CD4-positive, alpha-beta T cell treated with Interleukin-6 for 4 hours (primary cell): ENCODE measurements around the gene SATB2.

Experiments used
- DNase-seq: peaks from one replicate; pipeline ENCODE4 v3.0.0-alpha.2; 2020; ENCODE audit warnings: mixed read lengths

SATB2 gene

DNA sequence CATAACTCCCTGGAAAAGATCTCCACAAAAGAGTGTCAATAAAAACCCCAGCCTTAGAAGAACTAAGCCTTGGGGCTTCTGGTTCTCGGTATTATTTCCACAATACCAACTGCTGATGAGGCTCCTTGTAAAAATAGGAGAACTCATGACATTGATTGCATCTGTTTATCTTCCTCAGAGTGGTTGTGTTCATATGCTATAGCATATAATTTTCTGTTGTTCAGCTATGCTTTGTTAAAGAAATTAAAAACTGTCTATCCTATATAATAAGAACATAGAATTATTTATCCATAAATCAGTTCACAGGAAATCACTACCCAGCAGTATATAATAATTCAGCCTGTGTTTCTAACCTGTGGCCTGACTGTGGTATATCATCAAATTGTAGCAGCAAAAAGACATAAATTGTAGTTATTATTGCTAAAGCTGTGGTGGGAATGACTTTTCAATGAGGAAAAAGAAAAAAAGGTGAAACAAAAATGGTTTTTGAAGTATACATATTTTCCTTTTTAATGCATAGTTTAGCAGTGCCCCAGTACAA is 68.9 kb downstream of the SATB2 start:
- DNase-seq, result no peak

DNA sequence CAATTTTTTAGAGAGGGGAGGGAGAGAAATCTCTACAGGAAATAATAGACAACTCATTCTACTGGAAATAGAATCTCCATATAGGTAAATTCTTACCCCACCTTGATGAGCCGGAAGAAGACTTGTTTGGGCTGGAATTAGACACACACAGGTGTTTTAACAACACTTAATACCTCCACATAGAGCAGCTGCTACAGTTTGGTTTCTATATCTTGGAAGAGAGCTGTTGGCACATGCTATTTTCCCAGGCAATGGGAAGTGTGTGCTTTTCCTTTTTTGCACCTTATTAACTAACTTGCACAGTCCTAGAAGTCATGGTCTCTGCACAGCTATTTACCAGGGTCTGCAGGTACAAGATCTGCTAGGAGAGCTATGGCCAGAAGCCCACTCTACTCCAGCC is 73.7 kb downstream of the SATB2 start:
- DNase-seq, result no peak

DNA sequence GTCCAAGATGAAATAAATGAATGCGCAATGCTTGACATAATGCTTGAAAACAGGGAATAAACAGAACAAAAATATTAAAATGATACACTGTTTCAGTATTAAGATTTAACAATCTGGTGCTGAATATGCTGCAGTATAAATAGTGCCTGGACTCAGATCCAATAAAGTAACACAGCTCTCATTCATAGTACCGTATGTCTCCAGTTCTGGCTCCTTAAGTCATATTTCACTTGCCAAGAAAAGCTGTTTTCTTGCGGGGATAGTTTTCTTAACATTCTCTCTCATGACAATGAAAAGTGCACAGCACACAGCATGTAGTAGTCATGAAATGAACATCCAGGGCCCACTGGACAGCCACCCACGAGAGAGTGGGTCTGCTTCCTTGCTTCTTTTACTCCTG is 74.7 kb downstream of the SATB2 start:
- no peak for DNase-seq

DNA sequence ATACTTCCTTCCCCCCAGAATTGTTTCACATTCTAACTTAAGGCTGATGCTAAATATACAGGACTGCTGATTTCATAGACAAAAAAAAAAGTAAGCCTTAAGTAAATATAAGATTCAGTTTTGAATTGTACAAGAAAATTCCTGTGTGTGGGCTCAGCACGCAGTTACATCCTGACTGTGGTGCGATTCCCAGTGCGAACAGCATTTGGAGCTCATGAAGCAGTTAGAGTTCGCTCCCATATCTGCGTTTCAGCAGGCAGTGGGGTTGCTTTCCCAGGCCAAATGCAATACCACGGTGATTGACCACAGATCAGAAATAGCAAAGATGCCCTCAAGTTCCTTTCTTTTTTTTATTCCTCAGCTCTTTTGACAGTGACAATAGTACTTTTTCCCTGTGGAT is 75.6 kb downstream of the SATB2 start:
- no peak for DNase-seq

DNA sequence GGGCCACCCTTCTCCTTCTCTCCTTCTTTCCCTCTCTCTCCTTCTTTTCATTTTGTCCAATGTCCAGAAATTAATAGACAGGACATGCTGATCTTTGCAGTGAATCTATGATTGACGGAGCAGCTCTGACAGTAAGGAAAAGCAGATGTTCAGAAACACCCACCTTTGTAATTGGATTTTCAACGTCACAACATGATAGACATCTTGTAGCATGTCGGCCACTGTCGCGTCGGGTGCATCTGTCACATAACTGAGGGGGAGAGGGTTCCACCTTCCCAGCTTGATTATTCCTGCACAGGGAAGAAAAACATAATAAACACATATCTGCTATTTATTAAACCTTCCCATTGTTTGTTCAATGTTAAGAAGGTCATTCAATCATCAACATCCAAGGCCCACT is 76.2 kb downstream of the SATB2 start:
- no peak for DNase-seq

DNA sequence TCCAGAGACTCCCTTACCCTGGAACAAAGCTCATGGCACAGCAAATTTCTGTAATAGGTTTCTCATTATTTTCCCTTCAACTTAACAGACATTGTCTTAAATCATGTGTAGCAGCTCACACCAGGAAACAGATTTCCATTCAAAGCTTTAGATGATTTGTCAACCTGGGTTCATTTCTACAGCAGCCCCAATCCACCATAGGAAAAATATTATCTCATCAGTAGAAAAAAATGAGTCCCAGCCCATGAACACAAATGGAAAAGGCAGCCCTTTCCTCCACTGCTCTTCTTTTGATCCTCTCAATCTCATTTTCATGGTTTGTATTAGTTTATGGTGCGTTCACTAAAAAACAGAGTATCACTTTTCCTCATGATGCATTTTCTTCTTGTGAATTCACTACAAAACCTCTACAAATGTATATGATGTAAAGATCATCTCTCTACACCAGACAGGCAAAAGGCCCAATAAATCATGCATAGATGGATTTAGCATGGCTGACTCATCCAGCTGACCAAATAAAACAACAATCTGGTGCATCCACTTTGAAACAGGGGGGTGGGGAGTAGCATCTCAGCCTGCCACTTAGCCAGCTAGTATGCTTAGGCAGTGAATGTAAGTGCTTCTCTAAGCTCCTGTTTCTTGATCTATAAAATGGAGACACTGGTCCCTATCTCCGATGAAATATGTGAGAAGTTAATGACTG is 78.6 kb downstream of the SATB2 start:
- DNase-seq, result no peak

DNA sequence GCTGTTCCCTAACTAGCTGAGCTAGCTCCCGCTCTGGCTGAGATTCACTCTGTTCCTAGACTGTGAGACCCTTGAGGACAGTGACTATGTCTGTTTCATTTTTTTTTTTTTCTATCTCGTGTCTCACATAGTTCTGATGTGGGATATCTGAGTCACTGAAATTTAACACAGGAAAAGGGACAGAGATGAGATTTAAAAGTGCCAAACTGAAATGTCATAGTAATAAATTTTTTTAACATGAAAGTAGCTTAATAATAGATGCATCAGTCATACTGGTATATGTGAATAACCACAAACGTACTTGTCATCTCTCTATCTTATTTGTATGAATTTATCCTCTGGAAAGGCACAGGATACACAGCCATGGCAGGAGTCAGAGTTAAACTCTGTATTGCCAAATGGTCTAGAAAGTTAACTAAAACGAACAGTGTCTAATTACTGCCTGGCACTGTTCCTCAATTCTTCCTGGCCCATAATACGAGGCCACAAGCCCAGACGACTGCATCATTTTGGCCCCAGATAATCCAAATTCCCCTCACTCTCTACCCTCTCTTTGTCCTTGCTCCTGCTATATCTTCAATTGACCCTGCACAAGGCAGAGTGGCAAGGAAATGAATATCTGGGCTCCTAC is 87.5 kb downstream of the SATB2 start:
- DNase-seq, result no peak

DNA sequence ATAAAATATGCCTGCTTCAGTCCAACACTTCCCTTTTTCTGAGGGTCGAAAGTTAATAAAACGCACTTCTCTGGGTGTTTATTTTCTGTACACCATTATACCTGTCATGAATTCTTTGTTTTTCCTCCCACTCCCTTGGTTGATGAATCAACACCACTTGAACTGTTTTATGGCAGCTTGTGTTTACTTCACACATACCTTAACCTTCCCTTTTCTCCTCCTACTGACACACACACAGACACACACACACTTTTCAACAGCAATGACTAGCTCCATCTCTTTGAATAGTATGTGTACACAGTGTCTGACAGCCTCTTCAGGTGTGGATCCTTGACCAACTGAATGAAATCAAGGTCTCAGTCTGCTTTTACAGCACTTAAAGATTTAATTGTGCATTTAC is 91.3 kb downstream of the SATB2 start:
- no peak for DNase-seq

DNA sequence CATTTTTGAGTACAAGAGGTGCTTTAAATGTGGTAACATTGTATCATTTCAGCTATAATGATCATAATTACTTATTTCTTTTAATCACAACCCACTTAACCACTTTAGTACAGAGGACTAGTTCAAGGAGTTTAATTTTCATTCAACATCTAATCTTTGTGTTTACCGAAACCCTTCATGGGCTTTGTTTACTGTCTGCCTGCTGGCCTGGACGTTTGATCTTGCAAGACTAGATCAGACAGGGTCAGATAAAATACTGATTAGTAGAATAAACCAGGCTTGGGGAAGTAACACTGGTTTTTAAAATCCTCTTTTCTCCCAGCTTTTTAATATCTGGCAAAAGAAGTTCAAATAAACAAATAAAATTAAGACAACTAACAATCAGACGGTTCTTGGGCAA is 93.6 kb downstream of the SATB2 start:
- DNase-seq, result no peak

DNA sequence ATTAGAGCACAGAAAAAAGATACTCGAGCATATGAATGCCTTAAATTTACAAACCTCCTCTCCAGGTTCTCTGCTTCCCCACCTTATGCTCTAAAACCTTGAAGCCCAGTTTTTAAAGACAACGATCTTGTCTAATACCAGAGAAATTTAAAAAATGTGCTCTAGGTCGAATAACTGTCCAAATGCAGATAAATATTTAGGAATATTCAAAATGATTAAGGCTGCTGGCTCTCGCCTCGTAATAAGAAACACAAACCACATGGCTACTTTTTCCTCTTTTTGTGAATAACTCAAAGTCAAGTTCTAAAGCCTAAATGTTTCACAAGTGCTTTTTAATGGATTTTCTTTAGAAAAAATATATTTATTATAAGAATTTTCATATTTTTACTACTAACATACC is 101.3 kb downstream of the SATB2 start:
- DNase-seq, result no peak

DNA sequence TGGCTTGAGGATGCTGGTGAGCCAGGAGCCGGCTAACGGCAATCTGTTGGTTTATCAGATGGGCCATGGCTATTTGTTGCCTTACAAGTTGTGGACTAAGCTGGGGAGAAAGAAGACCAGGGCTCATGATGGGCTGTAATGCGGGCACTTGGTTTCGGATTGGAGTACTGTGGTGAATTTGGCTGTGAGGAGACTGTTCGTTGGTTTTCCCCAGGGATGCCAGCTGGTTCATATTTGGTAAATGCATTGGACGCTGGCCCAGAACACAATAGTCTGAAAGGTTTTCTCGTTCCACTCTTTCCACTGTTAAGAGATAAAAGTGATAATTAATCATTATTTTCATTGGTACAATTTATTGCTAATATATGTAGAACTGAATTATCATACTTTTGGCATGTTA is 108.9 kb downstream of the SATB2 start:
- DNase-seq, result no peak

DNA sequence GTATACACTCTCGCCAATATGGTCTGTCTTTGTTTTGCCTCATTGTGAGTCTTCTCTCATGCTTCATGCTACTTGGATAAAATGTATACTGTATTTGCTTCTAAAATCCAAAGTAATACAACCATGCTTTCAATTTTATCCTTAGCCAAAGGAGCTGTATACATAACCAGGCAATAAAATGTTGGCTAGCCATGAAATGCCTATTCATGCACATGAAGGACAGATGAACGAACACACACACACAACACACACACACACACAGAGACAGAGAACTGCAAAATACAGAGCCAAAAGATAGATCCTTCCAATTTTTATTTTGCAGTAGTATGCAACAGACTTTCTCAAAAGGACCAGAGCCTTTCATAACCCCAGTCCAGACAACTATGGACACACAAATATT is 113.7 kb downstream of the SATB2 start:
- DNase-seq, result no peak

DNA sequence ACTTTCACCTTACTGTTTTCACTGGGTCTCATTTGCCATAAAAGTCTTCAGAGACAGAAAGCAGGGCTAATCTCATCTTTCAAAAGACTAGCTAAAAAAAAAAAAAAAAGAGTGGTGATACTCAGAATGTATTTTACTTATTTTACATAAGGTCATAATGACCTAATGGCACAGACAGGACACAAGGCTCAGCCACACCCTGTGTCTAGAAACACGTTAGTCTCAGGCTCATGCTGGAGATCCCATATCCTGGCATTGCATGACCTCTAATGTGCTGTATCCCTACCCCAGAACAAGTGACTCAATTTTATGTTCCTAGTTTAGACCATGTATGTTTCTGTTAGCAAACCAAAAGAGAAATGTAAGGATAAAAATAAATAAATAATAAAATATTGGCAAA is 115.4 kb downstream of the SATB2 start:
- no peak for DNase-seq

DNA sequence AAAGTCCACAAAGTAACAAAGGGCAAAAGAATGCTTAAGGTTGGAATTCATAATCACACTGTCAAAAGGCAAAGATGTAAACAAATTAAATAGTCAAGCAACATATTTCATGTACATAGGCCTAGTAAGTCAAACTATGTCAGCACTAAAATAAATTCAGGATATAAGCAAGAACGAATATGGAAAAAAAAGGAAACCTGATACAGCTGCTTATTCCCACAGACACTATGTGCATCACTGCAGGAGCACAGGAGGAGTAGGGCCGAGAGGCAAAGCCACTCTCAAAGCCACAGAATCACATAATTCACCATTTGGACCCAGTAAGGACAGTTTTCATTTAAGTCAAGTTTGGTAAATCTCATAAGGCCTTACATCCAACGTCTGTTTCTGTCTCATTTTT is 116.6 kb downstream of the SATB2 start:
- no peak for DNase-seq

DNA sequence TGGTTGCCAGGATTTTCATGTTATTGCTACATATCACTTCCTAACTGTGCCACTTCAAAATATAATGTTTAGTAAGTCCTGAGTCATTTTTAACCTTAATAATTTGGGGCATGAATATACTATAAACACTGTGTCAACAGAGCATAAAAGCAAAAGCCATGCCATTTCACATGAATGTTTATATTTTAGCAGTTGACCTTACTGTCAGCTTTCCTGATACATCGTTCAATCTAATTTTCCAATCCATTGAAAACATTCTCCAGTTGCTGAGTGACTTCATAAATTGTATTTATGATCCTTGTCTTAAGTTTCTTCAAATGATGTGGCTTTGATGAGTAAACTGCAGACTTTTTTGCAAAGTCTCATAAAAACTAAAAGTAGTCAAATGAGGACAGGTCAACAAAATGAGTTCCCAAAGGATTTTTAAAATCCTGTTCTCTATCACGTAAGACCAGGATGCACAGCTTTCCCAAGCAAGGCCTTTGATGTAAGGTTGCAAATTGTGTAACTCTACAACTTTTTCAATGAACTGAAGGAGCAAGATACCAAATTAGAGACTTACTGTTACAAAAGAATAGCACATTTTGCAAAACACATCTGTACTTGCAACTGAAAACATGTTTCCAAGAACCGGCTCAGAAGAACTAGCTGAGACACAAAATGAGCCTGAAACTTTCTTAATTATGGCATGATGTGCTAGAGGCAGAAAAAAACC is 117.7 kb downstream of the SATB2 start:
- DNase-seq, result no peak

DNA sequence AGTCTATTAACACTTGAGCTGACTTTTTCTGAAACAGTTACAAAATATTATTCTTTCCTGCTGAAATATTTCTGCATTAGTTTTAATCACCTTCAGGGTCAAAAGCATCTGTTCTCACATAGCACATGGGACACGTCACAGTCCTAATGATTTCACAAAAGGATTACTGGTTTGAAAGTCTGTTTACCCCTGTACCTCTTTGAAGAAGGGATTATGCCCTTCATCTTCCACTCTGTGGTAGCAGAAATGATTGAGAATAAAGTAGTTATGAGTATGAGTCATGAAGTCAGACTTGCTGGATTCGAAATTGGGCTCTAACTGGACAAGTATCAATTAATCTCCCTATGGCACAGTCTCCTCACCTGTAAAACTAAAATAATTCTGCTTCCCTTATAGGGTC is 121.2 kb downstream of the SATB2 start:
- DNase-seq, result no peak

DNA sequence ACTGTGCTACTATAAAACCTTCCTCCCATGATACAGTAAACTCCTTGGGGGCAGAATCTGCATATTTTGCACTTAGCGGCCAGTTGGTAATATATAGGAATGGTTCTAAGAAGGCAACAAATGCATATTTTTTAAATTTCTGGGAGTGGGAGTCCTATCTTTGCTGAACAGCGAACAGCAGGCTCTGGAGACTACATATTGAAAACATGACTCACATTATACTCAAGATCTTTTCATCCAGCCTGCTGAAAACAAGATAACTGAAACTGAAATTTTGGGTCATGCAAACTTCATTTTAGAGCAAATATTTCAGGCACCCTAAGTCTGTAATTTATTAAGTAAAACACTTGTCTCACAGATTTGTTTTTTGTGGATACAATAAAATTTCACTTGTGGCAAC is 122.2 kb downstream of the SATB2 start:
- no peak for DNase-seq

DNA sequence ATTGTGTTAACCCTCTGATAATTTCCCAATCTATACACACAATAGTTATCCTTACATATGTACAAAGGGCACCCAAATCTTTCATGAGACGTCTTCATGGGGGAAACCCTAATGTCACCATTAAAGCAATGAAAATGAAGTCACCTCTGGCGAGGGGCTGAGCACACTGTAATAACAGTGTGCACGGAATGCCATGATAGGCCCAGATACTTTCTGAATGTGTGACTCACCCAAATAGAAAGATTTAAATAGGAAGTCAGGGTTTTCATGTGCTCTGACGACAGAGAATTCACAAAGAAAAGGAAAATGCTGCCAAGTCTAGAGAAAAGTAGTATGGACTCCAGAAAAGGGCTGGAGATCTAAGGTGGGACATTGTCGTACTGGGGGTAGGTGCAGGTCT is 128.3 kb downstream of the SATB2 start:
- no peak for DNase-seq

DNA sequence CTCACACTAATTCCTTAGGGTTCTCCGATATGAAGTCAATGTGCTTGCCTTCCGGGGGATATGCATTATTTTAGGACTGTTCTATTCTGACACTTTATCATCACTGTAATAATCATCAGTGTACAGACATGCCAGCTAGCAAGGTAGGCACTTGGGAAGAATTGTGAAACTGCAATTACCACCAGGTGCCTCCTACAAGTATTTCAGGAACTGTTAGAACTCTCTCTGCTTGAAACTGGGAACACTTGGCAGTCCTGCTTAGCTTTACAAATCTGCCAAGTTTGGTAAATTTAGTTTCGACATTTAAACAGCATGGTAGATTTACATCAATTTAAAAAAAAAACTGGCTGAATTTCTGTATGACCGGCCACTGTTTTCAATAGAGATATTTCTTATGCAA is 128.7 kb downstream of the SATB2 start:
- no peak for DNase-seq

DNA sequence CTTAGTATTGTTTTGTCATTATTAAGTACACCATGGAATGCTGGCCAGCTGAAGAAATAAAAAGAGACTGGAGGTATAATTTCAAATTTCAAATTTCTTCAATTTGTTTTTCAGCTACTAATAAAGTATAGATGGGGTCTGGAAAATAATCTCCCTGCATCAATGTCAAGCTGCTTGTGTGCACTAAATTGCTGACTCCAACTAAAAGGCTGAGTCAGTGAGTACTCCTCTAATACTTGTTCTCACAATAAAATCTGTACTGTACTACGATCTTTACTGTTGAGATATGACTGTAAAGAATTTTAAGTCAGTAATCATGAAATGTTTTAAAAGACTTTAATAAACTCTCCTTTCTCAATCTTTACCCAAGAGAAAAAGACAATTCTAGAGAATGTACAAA is 131.9 kb downstream of the SATB2 start:
- no peak for DNase-seq

DNA sequence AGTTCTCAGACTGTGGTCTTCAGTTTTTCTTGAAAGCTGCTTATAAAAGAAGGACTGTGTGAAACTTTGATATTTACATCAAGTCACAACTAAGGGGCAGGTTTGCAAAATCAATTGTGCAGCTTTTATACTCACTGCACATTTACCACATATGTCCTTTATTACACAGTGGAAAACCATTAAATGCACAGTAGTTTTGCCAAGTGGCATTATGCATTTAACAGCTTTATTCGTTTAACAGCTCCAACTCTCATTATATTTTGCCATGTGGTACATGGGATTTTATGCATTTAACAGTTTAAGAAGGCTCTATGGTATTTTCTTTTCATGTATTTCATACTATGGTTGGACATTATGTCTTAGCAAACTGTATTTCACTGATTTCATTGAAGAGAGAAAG is 135.6 kb downstream of the SATB2 start:
- no peak for DNase-seq

DNA sequence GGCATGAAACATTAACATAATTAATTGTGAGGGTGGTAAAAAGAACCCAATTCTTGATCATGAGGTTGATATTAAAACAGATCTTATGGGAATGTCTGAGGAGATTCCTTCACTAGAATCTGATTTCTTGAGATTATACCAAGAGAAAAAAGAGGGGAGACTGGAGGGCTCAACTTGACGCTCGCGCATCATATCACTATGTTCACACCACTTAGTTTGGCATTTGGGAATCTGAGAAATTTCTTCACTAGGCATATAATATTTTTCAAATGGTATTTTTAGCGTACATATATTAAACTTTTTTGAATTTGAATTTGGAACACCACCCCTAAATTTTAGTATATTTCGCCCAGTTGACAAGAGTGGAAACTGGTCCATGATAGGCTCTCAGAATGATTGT is 140.1 kb downstream of the SATB2 start:
- DNase-seq, result no peak

DNA sequence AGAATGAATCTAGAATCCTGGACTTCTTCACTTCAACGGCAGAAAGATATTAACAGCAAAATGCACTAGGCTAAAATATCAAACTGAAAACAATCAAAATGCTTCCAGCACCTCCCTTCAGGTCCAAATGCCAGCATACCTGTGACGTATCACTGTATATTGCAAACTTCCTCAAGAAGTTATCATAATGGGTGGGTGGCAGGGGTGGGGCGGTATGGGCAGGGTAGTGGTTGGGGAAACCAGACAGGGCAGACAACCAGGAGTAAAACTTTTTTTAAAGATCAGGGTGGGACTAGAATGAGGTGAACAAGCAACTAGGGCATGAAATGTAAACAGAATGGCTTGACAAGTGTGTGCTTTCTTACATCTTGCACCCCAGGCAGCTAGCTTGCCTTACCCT is 140.9 kb downstream of the SATB2 start:
- DNase-seq, result no peak
